Astrocyte of the spinal cord (primary cell): Measurements from ENCODE around the gene MLLT1.

ENCODE experiments used
- DNase-seq: peaks from one replicate; pipeline ENCODE4 v3.0.0; 2011; ENCODE audit warnings: low read depth, low spot score
- H3K4me3 ChIP-seq: 2 replicates; pipeline ENCODE4 v1.5.1; 2011; ENCODE audit warnings: low read depth, mild to moderate bottlenecking, low read length, moderate library complexity
- in situ Hi-C: cut with HindIII; loops from 2 replicates; pipeline ENCODE4 v1.10.0; 2017; ENCODE audit warnings: low sequenced_read_pairs
- TF ChIP-seq, protein P1 (sequence below): IDR thresholded peaks from 2 replicates; pipeline ENCODE4 v1.5.1; 2012; ENCODE audit warnings: low read depth, mild to moderate bottlenecking, low read length, inconsistent platforms

MLLT1 gene

GRCh38 chr19:6246174-6247006 is 33.4 kb downstream of the MLLT1 start:
- H3K4me3 ChIP-seq, result no peak overlapping the region
- in situ Hi-C loops, result no loop called here
- TF ChIP-seq, protein P1, sequence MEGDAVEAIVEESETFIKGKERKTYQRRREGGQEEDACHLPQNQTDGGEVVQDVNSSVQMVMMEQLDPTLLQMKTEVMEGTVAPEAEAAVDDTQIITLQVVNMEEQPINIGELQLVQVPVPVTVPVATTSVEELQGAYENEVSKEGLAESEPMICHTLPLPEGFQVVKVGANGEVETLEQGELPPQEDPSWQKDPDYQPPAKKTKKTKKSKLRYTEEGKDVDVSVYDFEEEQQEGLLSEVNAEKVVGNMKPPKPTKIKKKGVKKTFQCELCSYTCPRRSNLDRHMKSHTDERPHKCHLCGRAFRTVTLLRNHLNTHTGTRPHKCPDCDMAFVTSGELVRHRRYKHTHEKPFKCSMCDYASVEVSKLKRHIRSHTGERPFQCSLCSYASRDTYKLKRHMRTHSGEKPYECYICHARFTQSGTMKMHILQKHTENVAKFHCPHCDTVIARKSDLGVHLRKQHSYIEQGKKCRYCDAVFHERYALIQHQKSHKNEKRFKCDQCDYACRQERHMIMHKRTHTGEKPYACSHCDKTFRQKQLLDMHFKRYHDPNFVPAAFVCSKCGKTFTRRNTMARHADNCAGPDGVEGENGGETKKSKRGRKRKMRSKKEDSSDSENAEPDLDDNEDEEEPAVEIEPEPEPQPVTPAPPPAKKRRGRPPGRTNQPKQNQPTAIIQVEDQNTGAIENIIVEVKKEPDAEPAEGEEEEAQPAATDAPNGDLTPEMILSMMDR, result no peak
- DNase-seq, result no peak

- DNase-seq, result no peak
- in situ Hi-C loops, result no loop called here
- no peak overlapping the region for H3K4me3 ChIP-seq
- TF ChIP-seq, protein P1, result no peak
These were observed 37.1 kb downstream of the MLLT1 start for GRCh38 chr19:6242677-6243076.

DNA sequence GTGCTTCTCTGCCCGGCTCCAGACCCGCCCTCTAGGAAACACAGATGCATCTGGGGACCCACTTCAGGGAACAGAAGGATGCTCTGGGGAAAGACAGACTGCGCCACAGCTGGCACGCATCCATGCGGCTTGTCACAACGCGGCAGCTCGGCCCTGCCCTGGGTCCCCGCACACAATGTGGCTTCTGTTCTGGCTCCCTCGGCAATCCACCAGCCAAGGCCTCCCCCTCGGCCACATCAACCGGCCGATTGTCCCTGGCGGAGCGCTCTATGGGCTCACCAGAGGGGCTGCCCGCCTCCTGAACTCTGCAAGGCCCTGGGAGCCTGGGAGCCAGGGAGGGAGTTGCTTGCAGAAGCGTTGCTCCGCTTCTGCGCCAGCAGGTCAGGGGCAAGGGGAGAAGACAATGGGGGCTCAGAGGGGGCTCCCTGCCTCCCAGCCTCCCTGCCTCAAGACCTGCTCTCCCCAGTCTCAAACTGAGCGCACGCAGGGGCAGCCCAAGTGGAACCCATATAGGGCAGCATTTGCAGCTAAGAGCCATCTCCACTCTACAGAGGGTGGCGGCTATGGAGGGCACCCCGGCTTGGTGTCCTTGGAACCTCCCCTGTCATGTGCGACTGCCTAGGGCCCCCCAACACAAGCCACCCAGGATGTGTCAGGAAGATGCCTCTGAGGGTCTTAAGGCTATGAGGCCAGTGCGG is 37.9 kb downstream of the MLLT1 start:
- no peak for DNase-seq
- in situ Hi-C loops, result no loop called here
- H3K4me3 ChIP-seq, result no peak overlapping the region
- TF ChIP-seq, protein P1, result no peak

- TF ChIP-seq, protein P1, result no peak
- DNase-seq, result no peak
- H3K4me3 ChIP-seq, result no peak overlapping the region
- in situ Hi-C loops, result no loop called here
These were observed 38.7 kb downstream of the MLLT1 start for GRCh38 chr19:6241056-6241455.

DNA sequence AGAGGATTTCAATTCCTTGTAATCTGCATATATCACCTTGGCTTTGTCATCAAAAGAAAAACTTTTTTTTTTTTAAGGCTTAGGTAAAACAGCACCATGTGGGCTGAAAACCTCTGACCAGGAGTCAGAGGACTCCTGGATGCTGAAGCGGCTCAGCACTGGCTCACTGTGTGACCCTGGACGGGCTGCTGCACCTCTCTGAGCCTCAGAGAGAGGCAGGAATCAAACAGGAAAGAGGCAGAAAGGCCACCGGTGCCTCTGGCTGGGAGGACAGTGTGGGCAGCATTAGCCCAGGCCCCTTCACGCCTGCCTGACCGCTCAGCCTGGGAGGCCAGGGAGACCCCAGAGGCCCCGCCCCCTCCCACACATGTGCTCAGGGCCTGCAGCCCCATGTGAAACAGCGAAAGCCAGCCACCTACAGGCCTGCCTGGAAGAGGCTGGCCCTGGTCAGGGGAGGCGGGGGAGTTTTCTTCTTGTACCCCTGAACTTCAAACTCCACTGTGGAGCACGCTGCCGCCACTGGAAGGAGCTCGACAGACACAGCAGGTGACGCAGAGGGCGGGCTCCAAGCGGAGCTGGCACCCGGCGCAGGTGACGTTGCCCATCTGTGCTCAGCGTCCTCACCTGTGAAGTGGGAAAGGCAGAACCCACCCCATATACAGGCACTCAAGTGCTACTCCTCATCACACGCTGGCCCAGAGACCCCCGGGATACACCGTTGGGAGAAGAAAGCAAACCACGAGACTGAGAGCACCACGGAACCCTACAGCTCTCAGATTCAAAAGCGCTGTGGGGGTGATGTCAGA is 39.7 kb downstream of the MLLT1 start:
- TF ChIP-seq, protein P1, result no peak
- no peak overlapping the region for H3K4me3 ChIP-seq
- in situ Hi-C loops, result no loop called here
- DNase-seq, result no peak

GRCh38 chr19:6239401-6239844 is 40.4 kb downstream of the MLLT1 start:
- DNase-seq, result no peak
- in situ Hi-C loops, result no loop called here
- no peak overlapping the region for H3K4me3 ChIP-seq
- TF ChIP-seq, protein P1, result no peak
